Measurements from ENCODE around the gene FAM72A. TPM values are rescaled to one million over a fixed set of nuclear protein-coding genes. Genes with fewer than 3 reads are reported as not detected.
"Not testable (repeated sequence)": the region's sequence is repeated elsewhere in the genome, so short reads cannot be mapped to it uniquely, and the experiment has no call there.

FAM72A gene
- polyA plus RNA-seq (2013, experiment 1 of 2; ENCODE audit: insufficient read length), result 3.0 TPM
- 3.4 TPM for polyA plus RNA-seq (2013, experiment 2 of 2; ENCODE audit: insufficient read length)

GRCh38 chr1:206202789-206203363 lies at the start of gene FAM72A:
Gene FAM72A (minus strand): TSS chr1:206202839. CDS start chr1:206202025, 814 bp downstream.
- DNase-seq, result peak; percentile 100

- DNase-seq, result not testable (repeated sequence)
These were observed 48.5 kb upstream of the FAM72A start for GRCh38 chr1:206250953-206251681.

- not testable (repeated sequence) for DNase-seq
These were observed 43.7 kb upstream of the FAM72A start for GRCh38 chr1:206246129-206246886.

GRCh38 chr1:206245479-206245878 lies 42.8 kb upstream of the FAM72A start:
- not testable (repeated sequence) for DNase-seq

- not testable (repeated sequence) for DNase-seq
These were observed 40.7 kb upstream of the FAM72A start for GRCh38 chr1:206243335-206243734.

- peak; percentile 75 for DNase-seq
These were observed 37.6 kb upstream of the FAM72A start for GRCh38 chr1:206240288-206240687.

- DNase-seq, result not testable (repeated sequence)
These were observed 32.6 kb upstream of the FAM72A start for GRCh38 chr1:206235190-206235589.

GRCh38 chr1:206234189-206234916 lies 31.7 kb upstream of the FAM72A start:
- DNase-seq, result not testable (repeated sequence)

- not testable (repeated sequence) for DNase-seq
These were observed 30.5 kb upstream of the FAM72A start for GRCh38 chr1:206232970-206233645.

- DNase-seq, result not testable (repeated sequence)
These were observed 29.4 kb upstream of the FAM72A start for GRCh38 chr1:206231989-206232388.

GRCh38 chr1:206229286-206229685 lies 26.6 kb upstream of the FAM72A start:
- DNase-seq, result not testable (repeated sequence)

- not testable (repeated sequence) for DNase-seq
These were observed 24.2 kb upstream of the FAM72A start for GRCh38 chr1:206226886-206227285.

GRCh38 chr1:206225386-206225785 lies 22.7 kb upstream of the FAM72A start:
- DNase-seq, result not testable (repeated sequence)

GRCh38 chr1:206224190-206224776 lies 21.6 kb upstream of the FAM72A start:
- peak; percentile 2 for DNase-seq

GRCh38 chr1:206221585-206221984 lies 18.9 kb upstream of the FAM72A start:
- not testable (repeated sequence) for DNase-seq

- DNase-seq, result not testable (repeated sequence)
These were observed 17.8 kb upstream of the FAM72A start for GRCh38 chr1:206220332-206221000.

GRCh38 chr1:206219514-206220331 lies 17.1 kb upstream of the FAM72A start:
- not testable (repeated sequence) for DNase-seq

GRCh38 chr1:206218765-206219164 lies 16.1 kb upstream of the FAM72A start:
- DNase-seq, result not testable (repeated sequence)

GRCh38 chr1:206218285-206218684 lies 15.6 kb upstream of the FAM72A start:
- not testable (repeated sequence) for DNase-seq
